HepG2 (cell line): Measurements from ENCODE around the gene DUSP22. TPM values are rescaled to one million over a fixed set of nuclear protein-coding genes. Genes with fewer than 3 reads are reported as not detected.

ENCODE experiments used
- ATAC-seq: fragments of 200-7000 bp; cut with Tn5 transposase; 3 replicates; pipeline ENCODE4 v1.9.1; 2020; ENCODE audit warnings: mild to moderate bottlenecking, moderate library complexity
- BruUV-seq: library from RNA; stranded (reverse); fragments of 400-500 nt; replicated peaks from 2 replicates; lab custom pipeline; 2021; lab: Mats Ljungman, UMichigan
- CTCF ChIA-PET: fragments of 300-600 bp; formaldehyde crosslinking; extraction: SDS; loops from one replicate; lab custom pipeline; 2021; ENCODE audit warnings: low total read pairs, inconsistent platforms, low intra/inter-chr PET ratio; lab: Yijun Ruan, JAX
- POLR2A ChIA-PET: fragments of 350-600 bp; sonication (Branson Sonifier 250); formaldehyde crosslinking; loops from one replicate; lab custom pipeline; 2020; ENCODE audit warnings: antibody characterized with exemption, inconsistent platforms; lab: Yijun Ruan, JAX
- DNase-seq: peaks from one replicate; pipeline ENCODE4 v3.0.0-alpha.2; 2015; ENCODE audit warnings: low spot score
- FAIRE-seq: peaks from 3 replicates; lab custom pipeline; 2011; peaks lifted over from hg19 to GRCh38; lab: Jason Lieb, UNC
- H2AFZ ChIP-seq: one replicate; pipeline ENCODE4 v1.6.1; 2011; ENCODE audit warnings: low read length, inconsistent platforms
- H3K27ac ChIP-seq: fragments of 300-600 bp; 3 replicates; pipeline ENCODE4 v1.8.0; 2011; ENCODE audit warnings: mixed run types, mild to moderate bottlenecking, mixed read lengths, low read length, inconsistent platforms; ENCODE audit not compliant: insufficient read depth; ENCODE audit errors: extremely low read length
- H3K27me3 ChIP-seq, 2 experiments: fragments of 200-600 bp in 1 of 2; 2 replicates in 1 of 2; 3 replicates in 1 of 2; pipeline versions ENCODE4 v1.6.0 to v1.8.0; 2011; ENCODE audit warnings: low read length in 2 of 2, mild to moderate bottlenecking in 2 of 2, moderate library complexity in 2 of 2, inconsistent platforms in 1 of 2; ENCODE audit not compliant: insufficient read depth in 2 of 2, control insufficient read depth in 1 of 2
- H3K36me3 ChIP-seq, 2 experiments: fragments of 200-600 bp in 1 of 2; replicated peaks in 1 of 2; 2 replicates in 1 of 2; 3 replicates in 1 of 2; pipeline versions ENCODE4 v1.5.1 to v1.8.0; 2011; ENCODE audit warnings: low read length in 2 of 2, inconsistent platforms in 1 of 2; ENCODE audit not compliant: insufficient read depth in 2 of 2, control insufficient read depth in 1 of 2
- H3K4me1 ChIP-seq: 2 replicates; pipeline ENCODE4 v1.5.1; 2012; ENCODE audit warnings: low read length, inconsistent platforms; ENCODE audit not compliant: insufficient read depth
- H3K4me2 ChIP-seq: 2 replicates; pipeline ENCODE4 v1.6.0; 2011; ENCODE audit warnings: low read depth, low read length, inconsistent platforms
- H3K4me3 ChIP-seq, 3 experiments: fragments of 200-600 bp in 1 of 3; sonication (generic), shearing (Covaris generic) in 1 of 3; replicated peaks in 1 of 3; 2 replicates each; pipeline ENCODE4 v1.5.1; 2011 to 2016; ENCODE audit warnings: low read length in 3 of 3, inconsistent platforms in 2 of 3, low read depth in 2 of 3, mild to moderate bottlenecking in 2 of 3, control low read depth in 1 of 3, mixed read lengths in 1 of 3; ENCODE audit not compliant: insufficient read depth in 1 of 3
- H3K79me2 ChIP-seq: one replicate; pipeline ENCODE4 v1.6.1; 2011; ENCODE audit warnings: low read length, inconsistent platforms; ENCODE audit not compliant: insufficient read depth
- H3K9ac ChIP-seq: 2 replicates; pipeline ENCODE4 v1.6.0; 2011; ENCODE audit warnings: mild to moderate bottlenecking, low read depth, low read length, inconsistent platforms; ENCODE audit not compliant: insufficient read depth
- H3K9me3 ChIP-seq: 2 replicates; pipeline ENCODE4 v1.5.1; 2012; ENCODE audit warnings: mild to moderate bottlenecking, low read length
- H4K20me1 ChIP-seq: 2 replicates; pipeline ENCODE4 v1.6.0; 2011; ENCODE audit warnings: inconsistent platforms, mild to moderate bottlenecking, low read length, moderate library complexity; ENCODE audit not compliant: insufficient read depth
- AHR ChIP-seq: IDR thresholded peaks from 2 replicates; pipeline ENCODE4 v1.6.1; 2018; ENCODE audit warnings: missing genetic modification reagents, missing compliant biosample characterization
- FOSL1 ChIP-seq: sonication (generic); formaldehyde crosslinking; IDR thresholded peaks from 2 replicates; pipeline ENCODE4 v1.9.0; 2021; ENCODE audit warnings: missing genetic modification reagents, borderline replicate concordance
- ZNF460 ChIP-seq: sonication (generic); formaldehyde crosslinking; IDR thresholded peaks from 2 replicates; pipeline ENCODE4 v1.5.1; 2020; ENCODE audit warnings: missing genetic modification reagents, mild to moderate bottlenecking, borderline replicate concordance
- ZNF768 ChIP-seq: sonication (generic); formaldehyde crosslinking; IDR thresholded peaks from 2 replicates; pipeline ENCODE4 v1.4.0; 2020; ENCODE audit warnings: missing genetic modification reagents
- WGBS: methylation state at CpG from one replicate; pipeline ENCODE4 v1.1.6; 2017; ENCODE audit warnings: low lambda C conversion rate; 5-methylcytosine and 5-hydroxymethylcytosine counted together
- in situ Hi-C: cut with HindIII; loops from 2 replicates; pipeline ENCODE4 v1.10.0; 2017; ENCODE audit warnings: low pct_unique_long_range_greater_than_20kb; ENCODE audit not compliant: extremely low pct_ligation_motif_present
- intact Hi-C: fragments of 100-400 bp; cut with micrococcal nuclease; formaldehyde crosslinking; loops from one replicate; pipeline ENCODE4 v1.10.0; 2022; ENCODE audit not compliant: unreplicated experiment
- polyA plus RNA-seq, 8 experiments: library from polyadenylated mRNA; depleted of rRNA in 3 of 8; stranded (reverse) in 7 of 8; unstranded in 1 of 8; fragments of >200 nt; fragmentation: Illumina TruSeq in 4 of 8; extraction: Trizol in 4 of 8; gene quantifications; 2 replicates each; pipeline versions ENCODE4 v1.2.1 to v1.2.3, GENCODE V29; 2011 to 2016; ENCODE audit warnings: low read depth in 4 of 8, missing spikeins in 1 of 8, mixed read lengths in 1 of 8; ENCODE audit not compliant: insufficient read depth in 1 of 8
- total RNA-seq, 5 experiments: library from RNA; depleted of rRNA; stranded (reverse); fragments of >200 nt; fragmentation: Illumina TruSeq; extraction: Trizol; gene quantifications; 2 replicates each; pipeline ENCODE4 v1.2.3, GENCODE V29; 2016; ENCODE audit warnings: low read depth in 1 of 5
- TF ChIP-seq, protein P1 (sequence below): sonication (generic); formaldehyde crosslinking; IDR thresholded peaks from 2 replicates; pipeline ENCODE4 v1.4.0; 2020; ENCODE audit warnings: mild to moderate bottlenecking, low read depth, missing genetic modification reagents

The DUSP22 gene
- total and polyA plus RNA-seq, 2 of the 13 experiments (the other 11 are each of a cell fraction or from before 2014, with no cell fraction given), result 20.2 to 32.8 TPM

DNA sequence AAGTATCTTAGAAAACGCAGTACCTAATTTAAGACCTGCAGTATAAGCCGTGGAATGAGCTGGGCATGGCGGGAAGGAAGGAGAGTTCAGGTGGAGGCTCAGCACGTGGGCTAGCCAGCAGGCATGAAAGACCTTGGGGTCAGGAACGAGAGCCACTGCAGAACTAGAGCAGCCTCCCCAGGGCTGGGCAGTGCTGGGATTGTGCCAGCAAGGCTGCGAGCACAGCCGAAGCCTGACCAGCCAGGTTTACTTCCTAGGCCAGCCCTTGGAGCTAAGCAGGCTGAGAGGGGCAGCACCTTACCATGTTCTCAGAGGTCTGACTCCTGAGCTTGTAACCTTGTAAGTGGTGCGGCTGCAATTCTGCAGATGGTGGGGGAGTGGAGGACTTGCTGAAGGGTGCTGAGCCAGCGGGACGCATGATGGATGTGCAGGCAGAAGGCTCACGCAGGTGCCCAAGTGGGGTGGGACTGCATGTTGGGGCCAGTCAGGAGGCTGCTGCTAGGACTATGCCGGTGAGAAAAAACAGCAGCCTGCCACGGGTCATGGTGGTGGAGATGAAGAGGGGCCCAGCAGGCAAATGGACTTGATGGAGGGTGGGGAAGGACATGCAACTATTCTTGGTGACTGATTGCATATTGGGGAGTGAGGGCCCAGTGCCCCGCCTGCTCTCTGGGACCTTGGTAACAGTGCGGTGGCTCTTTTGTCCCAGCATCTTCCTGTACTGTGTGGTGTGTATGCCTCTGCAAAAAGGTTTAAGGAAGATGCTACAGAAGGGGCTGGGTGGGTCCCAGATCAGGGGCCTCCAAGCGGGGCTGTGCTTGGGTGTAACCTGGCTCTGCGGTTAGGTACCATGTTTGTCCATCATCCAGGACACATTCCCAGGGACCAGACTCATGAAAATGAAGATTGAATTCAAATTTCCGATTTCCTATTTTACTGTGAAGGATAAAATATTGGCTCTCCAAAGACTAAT, 61.6 kb downstream of the DUSP22 start (continued):
- no peak for TF ChIP-seq FOSL1 (CRISPR knock-in tag)

DNA sequence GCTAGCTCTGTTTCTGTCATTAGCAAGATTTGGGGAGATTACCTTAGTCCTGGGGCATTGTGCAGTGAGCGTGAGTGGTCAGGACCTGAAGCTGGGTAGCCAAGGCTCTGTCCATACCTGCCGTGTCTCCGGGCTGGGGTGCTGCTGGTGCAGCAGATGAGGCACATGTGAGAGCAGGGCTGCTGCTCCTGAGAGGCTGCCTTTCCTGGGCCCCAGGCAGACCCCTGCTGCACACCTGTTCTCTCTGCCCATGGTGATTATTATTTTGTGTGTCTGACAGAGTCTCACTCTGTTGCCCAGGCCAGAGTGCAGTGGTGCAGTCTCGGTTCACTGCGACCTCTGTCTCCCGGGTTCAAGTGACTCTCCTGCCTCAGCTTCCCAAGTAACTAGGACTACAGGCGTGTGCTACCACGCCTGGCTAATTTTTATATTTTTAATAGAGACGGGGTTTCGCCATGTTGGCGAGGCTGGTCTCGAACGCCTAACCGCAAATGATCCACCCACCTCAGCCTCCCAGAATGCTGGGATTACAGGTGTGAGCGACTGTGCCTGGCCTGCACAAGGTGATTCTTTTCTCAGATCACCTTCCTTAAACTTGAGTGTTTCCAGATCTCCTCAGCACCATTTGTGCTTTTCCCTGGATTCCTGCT, 62.5 kb downstream of the DUSP22 start:
- BruUV-seq, result no TSS peak
- ChIA-PET CTCF (no interaction called here), POLR2A (no interaction called here)
- Histone ChIP-seq H3K27ac (no peak overlapping the region), H3K4me3 (no peak overlapping the region), H3K79me2 (no peaks in the 10 kb centered on the region), H3K4me1 (no peaks in the 10 kb centered on the region), H3K9me3 (no peaks in the 10 kb centered on the region), H3K27me3 (peaks cover 0 to 7% of the 10 kb centered on the region in 2 experiments; a peak in 2 of 5 replicates), H4K20me1 (no peaks in the 10 kb centered on the region), H3K9ac (no peak overlapping the region), H3K4me2 (no peak overlapping the region), H3K36me3 (no peaks in the 10 kb centered on the region; a peak in 1 of 5 replicates), H2AFZ (no peak overlapping the region)
- FAIRE-seq (no peak), DNase-seq (no peak), ATAC-seq (no peak)
- WGBS, result 69% methylated on average over 15 of the region's 15 CpGs
- intact Hi-C loops, result no loop called here
- no peak for TF ChIP-seq AHR
- no peak for TF ChIP-seq ZNF768 (CRISPR knock-in tag)
- TF ChIP-seq, protein P1, sequence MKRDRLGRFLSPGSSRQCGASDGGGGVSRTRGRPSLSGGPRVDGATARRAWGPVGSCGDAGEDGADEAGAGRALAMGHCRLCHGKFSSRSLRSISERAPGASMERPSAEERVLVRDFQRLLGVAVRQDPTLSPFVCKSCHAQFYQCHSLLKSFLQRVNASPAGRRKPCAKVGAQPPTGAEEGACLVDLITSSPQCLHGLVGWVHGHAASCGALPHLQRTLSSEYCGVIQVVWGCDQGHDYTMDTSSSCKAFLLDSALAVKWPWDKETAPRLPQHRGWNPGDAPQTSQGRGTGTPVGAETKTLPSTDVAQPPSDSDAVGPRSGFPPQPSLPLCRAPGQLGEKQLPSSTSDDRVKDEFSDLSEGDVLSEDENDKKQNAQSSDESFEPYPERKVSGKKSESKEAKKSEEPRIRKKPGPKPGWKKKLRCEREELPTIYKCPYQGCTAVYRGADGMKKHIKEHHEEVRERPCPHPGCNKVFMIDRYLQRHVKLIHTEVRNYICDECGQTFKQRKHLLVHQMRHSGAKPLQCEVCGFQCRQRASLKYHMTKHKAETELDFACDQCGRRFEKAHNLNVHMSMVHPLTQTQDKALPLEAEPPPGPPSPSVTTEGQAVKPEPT (CRISPR knock-in tag), result no peak
- no peak for TF ChIP-seq ZNF460 (CRISPR knock-in tag)
- in situ Hi-C loops, result no loop called here
